Spleen (tissue), 11 donors: Measurements from ENCODE around the gene KLHL13. TPM values are rescaled to one million over a fixed set of nuclear protein-coding genes. Genes with fewer than 3 reads are reported as not detected.

Experiments used
- DNase-seq: peaks from one replicate; pipeline ENCODE4 v3.0.0-alpha.2; 2020
- H3K27ac ChIP-seq, 8 donors: fragments of 200-600 bp; sonication (generic) in 7 of 8; 1 replicate in 4 of 8; 2 replicates in 4 of 8; pipeline versions ENCODE4 v1.5.0 to v1.8.0; 2016 to 2021; ENCODE audit warnings: inconsistent platforms in 4 of 8, mild to moderate bottlenecking in 4 of 8, moderate library complexity in 1 of 8
- H3K27me3 ChIP-seq, 7 donors: fragments of 200-600 bp; sonication (generic) in 6 of 7; replicated peaks in 1 of 7; 1 replicate in 4 of 7; 2 replicates in 3 of 7; pipeline versions ENCODE4 v1.5.0 to v1.8.0; 2016 to 2021; ENCODE audit warnings: inconsistent platforms in 3 of 7, mild to moderate bottlenecking in 1 of 7
- H3K36me3 ChIP-seq, 6 donors: fragments of 200-600 bp; sonication (generic) in 5 of 6; 1 replicate in 4 of 6; 2 replicates in 2 of 6; pipeline versions ENCODE4 v1.5.0 to v1.8.0; 2016 to 2021; ENCODE audit warnings: inconsistent platforms in 2 of 6
- H3K4me1 ChIP-seq, 6 donors: fragments of 200-600 bp; sonication (generic) in 5 of 6; 1 replicate in 3 of 6; 2 replicates in 3 of 6; pipeline versions ENCODE4 v1.5.0 to v1.8.0; 2016 to 2021; ENCODE audit warnings: inconsistent platforms in 3 of 6
- H3K4me3 ChIP-seq, 8 donors: fragments of 200-600 bp; sonication (generic) in 7 of 8; 1 replicate in 4 of 8; 2 replicates in 4 of 8; pipeline versions ENCODE4 v1.5.0 to v1.8.0; 2016 to 2021; ENCODE audit warnings: inconsistent platforms in 4 of 8, mild to moderate bottlenecking in 4 of 8, moderate library complexity in 2 of 8
- H3K9me3 ChIP-seq, 8 donors: fragments of 200-600 bp; sonication (generic) in 7 of 8; 1 replicate in 4 of 8; 2 replicates in 4 of 8; pipeline versions ENCODE4 v1.5.0 to v1.8.0; 2016 to 2021; ENCODE audit warnings: inconsistent platforms in 4 of 8
- CTCF ChIP-seq, 11 experiments: fragments of 200-600 bp in 7 of 11; fragments of 450-650 bp in 4 of 11; sonication (generic) in 4 of 11; IDR thresholded peaks in 8 of 11; conservative IDR thresholded peaks in 3 of 11; 1 replicate in 7 of 11; 2 replicates in 4 of 11; pipeline versions ENCODE4 v1.4.0 to v1.8.0; 2016 to 2021; ENCODE audit warnings: antibody characterized with exemption in 11 of 11, inconsistent platforms in 4 of 11, mild to moderate bottlenecking in 1 of 11
- POLR2A ChIP-seq, 3 donors: fragments of 450-650 bp; IDR thresholded peaks; one replicate each; pipeline ENCODE4 v1.5.1; 2017; ENCODE audit warnings: antibody characterized with exemption in 3 of 3, mild to moderate bottlenecking in 1 of 3
- POLR2AphosphoS5 ChIP-seq, 3 donors: sonication (generic); formaldehyde crosslinking; IDR thresholded peaks; one replicate each; pipeline ENCODE4 v1.5.1; 2017; ENCODE audit warnings: antibody characterized with exemption in 3 of 3
- WGBS, 5 donors: extraction: QIAGEN DNeasy Blood & Tissue Kit in 3 of 5; methylation state at CpG; one replicate each; pipeline versions ENCODE4 v1.1.5 to v1.1.7; 2013 to 2018; 5-methylcytosine and 5-hydroxymethylcytosine counted together
- intact Hi-C: fragments of 100-400 bp; cut with DNase I; formaldehyde crosslinking; loops from one replicate; pipeline ENCODE4 v1.15.0; 2023; ENCODE audit warnings: low total_unique reads
- polyA plus RNA-seq, 3 donors: library from polyadenylated mRNA; stranded (reverse); fragments of 200-250 nt; gene quantifications; one replicate each; pipeline ENCODE4 v1.2.1, GENCODE V29; 2013
- total RNA-seq, 7 donors: library from RNA; depleted of rRNA in 3 of 7; stranded (reverse); fragments of >200 nt in 3 of 7; fragmentation: NEBNext Ultra II Directional in 4 of 7; extraction: Animal tissue kit (Norgen Biotek cat#: 25700) in 4 of 7; gene quantifications; one replicate each; pipeline versions ENCODE4 v1.1.0 to v1.2.1, GENCODE V29; 2016 to 2021
- donor health status: healthy with polysubstance abuse.
- donor health status: DM: no; HTN: no; CAD: no; lungs with moderate emphysema.
- donor health status: DM: no; HTN: no; CAD: no.
- donor health status: Bipolar disorder and iron deficiency.
- donor health status: healthy.
- donor health status: DM: no; HTN: no; CAD: no.
- donor health status: DM: yes; HTN: yes; CAD: no.

The KLHL13 gene
- total and polyA plus RNA-seq, 10 donors, result 0.17 to 2.7 (median 1.5) TPM

GRCh38 chrX:118088084-118088483 is 28.5 kb downstream of the KLHL13 start:
- H3K27me3 ChIP-seq, result no peaks in the 10 kb centered on the region
- H3K4me1 ChIP-seq, result no peaks in the 10 kb centered on the region
- no peak overlapping the region for H3K4me3 ChIP-seq
- H3K27ac ChIP-seq, result no peak overlapping the region
- no peak for TF ChIP-seq POLR2A (IDR thresholded peaks at IDR 0.05)
- no peak for TF ChIP-seq CTCF (IDR thresholded peaks at IDR 0.05 in 8 of 11, conservative IDR thresholded peaks at IDR 0.05 in 3 of 11)
- TF ChIP-seq POLR2AphosphoS5 (IDR thresholded peaks at IDR 0.05), result no peak
- no peak for DNase-seq
- H3K9me3 ChIP-seq, result peaks cover 0 to 20% (median 12%) of the 10 kb centered on the region in 8 donors
- intact Hi-C loops, result no loop called here
- no peaks in the 10 kb centered on the region for H3K36me3 ChIP-seq
- 87 to 97% (median 95%) methylated on average over 4 of the region's 4 CpGs for WGBS, 5 donors

GRCh38 chrX:118074196-118074595 is 42.4 kb downstream of the KLHL13 start:
- intact Hi-C loops, result no loop called here
- 25 to 70% (median 47%) methylated on average over 1 of the region's 1 CpG for WGBS, 5 donors

GRCh38 chrX:118066867-118067515 is 49.6 kb downstream of the KLHL13 start:
- intact Hi-C loops, result no loop called here
- Histone ChIP-seq H3K27me3 (no peaks in the 10 kb centered on the region), H3K4me1 (no peaks in the 10 kb centered on the region), H3K9me3 (no peaks in the 10 kb centered on the region), H3K4me3 (no peak overlapping the region), H3K27ac (no peak overlapping the region), H3K36me3 (no peaks in the 10 kb centered on the region)
- WGBS, 5 donors, result 64 to 98% (median 85%) methylated on average over 2 of the region's 2 CpGs
- TF ChIP-seq POLR2AphosphoS5 (IDR thresholded peaks at IDR 0.05), result no peak
- no peak for TF ChIP-seq CTCF (IDR thresholded peaks at IDR 0.05 in 8 of 11, conservative IDR thresholded peaks at IDR 0.05 in 3 of 11)
- no peak for TF ChIP-seq POLR2A (IDR thresholded peaks at IDR 0.05)
- DNase-seq, result no peak

More at GRCh38 chrX:118074196-118074595, 42.4 kb downstream of the KLHL13 start:
- Histone ChIP-seq H3K27me3 (no peaks in the 10 kb centered on the region), H3K27ac (no peak overlapping the region), H3K9me3 (peaks cover 0 to 4% (median 0%) of the 10 kb centered on the region in 8 donors), H3K4me3 (no peak overlapping the region), H3K4me1 (no peaks in the 10 kb centered on the region), H3K36me3 (no peaks in the 10 kb centered on the region)
- TF ChIP-seq CTCF (IDR thresholded peaks at IDR 0.05 in 8 of 11, conservative IDR thresholded peaks at IDR 0.05 in 3 of 11), result no peak
- TF ChIP-seq POLR2AphosphoS5 (IDR thresholded peaks at IDR 0.05), result no peak
- TF ChIP-seq POLR2A (IDR thresholded peaks at IDR 0.05), result no peak
- no peak for DNase-seq

GRCh38 chrX:118062817-118063615 is 53.6 kb downstream of the KLHL13 start:
- no peak overlapping the region for H3K27ac ChIP-seq
- H3K4me3 ChIP-seq, result no peak overlapping the region
- intact Hi-C loops, result no loop called here
- TF ChIP-seq POLR2A (IDR thresholded peaks at IDR 0.05), result no peak
- TF ChIP-seq POLR2AphosphoS5 (IDR thresholded peaks at IDR 0.05), result no peak
- TF ChIP-seq CTCF (IDR thresholded peaks at IDR 0.05 in 8 of 11, conservative IDR thresholded peaks at IDR 0.05 in 3 of 11), result no peak
- H3K4me1 ChIP-seq, result no peaks in the 10 kb centered on the region
- no peaks in the 10 kb centered on the region for H3K36me3 ChIP-seq
- no peaks in the 10 kb centered on the region for H3K27me3 ChIP-seq
- DNase-seq, result no peak
- WGBS, 5 donors, result 43 to 66% (median 59%) methylated on average over 3 of the region's 3 CpGs
- no peaks in the 10 kb centered on the region for H3K9me3 ChIP-seq
